CD8-positive, alpha-beta memory T cell (primary cell): Measurements from ENCODE around the gene SKP1. TPM values are rescaled to one million over a fixed set of nuclear protein-coding genes. Genes with fewer than 3 reads are reported as not detected.
"Not testable (repeated sequence)": the region's sequence is repeated elsewhere in the genome, so short reads cannot be mapped to it uniquely, and the experiment has no call there.

ENCODE experiments used
- CTCF ChIA-PET: fragments of 350-600 bp; sonication (Branson Sonifier 250); formaldehyde crosslinking; loops from one replicate; lab custom pipeline; 2021; ENCODE audit warnings: antibody characterized with exemption; lab: Charles Lee
- POLR2A ChIA-PET: fragments of 350-600 bp; sonication (Branson Sonifier 250); formaldehyde crosslinking; loops from one replicate; lab custom pipeline; 2021; ENCODE audit warnings: antibody characterized with exemption; lab: Charles Lee
- DNase-seq, 5 donors: peaks; one replicate each; pipeline versions ENCODE4 v3.0.0 to v3.0.0-alpha.2; 2020 to 2022; ENCODE audit warnings: mixed read lengths in 1 of 5
- H3K27ac ChIP-seq: one replicate; pipeline ENCODE4 v1.7.0; 2013; ENCODE audit warnings: low read depth, mild to moderate bottlenecking, low read length, moderate library complexity
- H3K27me3 ChIP-seq: 2 replicates; pipeline ENCODE4 v1.7.0; 2013; ENCODE audit warnings: low read length, mild to moderate bottlenecking; ENCODE audit not compliant: insufficient read depth, poor library complexity, severe bottlenecking
- H3K36me3 ChIP-seq: 2 replicates; pipeline ENCODE4 v1.7.0; 2013; ENCODE audit warnings: mild to moderate bottlenecking, low read length, moderate library complexity; ENCODE audit not compliant: insufficient read depth
- H3K4me1 ChIP-seq: 2 replicates; pipeline ENCODE4 v1.7.0; 2013; ENCODE audit warnings: mild to moderate bottlenecking, low read length, moderate library complexity; ENCODE audit not compliant: insufficient read depth
- H3K4me3 ChIP-seq: 2 replicates; pipeline ENCODE4 v1.7.0; 2013; ENCODE audit warnings: mild to moderate bottlenecking, low read length
- H3K9me3 ChIP-seq: 2 replicates; pipeline ENCODE4 v1.7.0; 2013; ENCODE audit warnings: mild to moderate bottlenecking, low read length
- H3K27ac Mint-ChIP-seq, 8 donors: one replicate each; pipeline ENCODE4 v1.8.0; 2020 to 2021; ENCODE audit warnings: mixed read lengths in 8 of 8, mild to moderate bottlenecking in 6 of 8, inconsistent platforms in 3 of 8, moderate library complexity in 3 of 8
- H3K27me3 Mint-ChIP-seq, 2 donors: one replicate each; pipeline ENCODE4 v1.8.0; 2020 to 2021; ENCODE audit warnings: mixed read lengths in 2 of 2, mild to moderate bottlenecking in 1 of 2, moderate library complexity in 1 of 2
- H3K36me3 Mint-ChIP-seq, 3 donors: one replicate each; pipeline ENCODE4 v1.8.0; 2020 to 2021; ENCODE audit warnings: mixed read lengths in 3 of 3, inconsistent platforms in 1 of 3, mild to moderate bottlenecking in 1 of 3
- H3K4me1 Mint-ChIP-seq, 3 donors: one replicate each; pipeline ENCODE4 v1.8.0; 2020 to 2021; ENCODE audit warnings: mixed read lengths in 3 of 3, inconsistent platforms in 1 of 3, mild to moderate bottlenecking in 1 of 3
- H3K4me3 Mint-ChIP-seq, 7 donors: one replicate each; pipeline ENCODE4 v1.8.0; 2020 to 2021; ENCODE audit warnings: mixed read lengths in 7 of 7, mild to moderate bottlenecking in 6 of 7, moderate library complexity in 4 of 7, inconsistent platforms in 2 of 7
- H3K9me3 Mint-ChIP-seq, 5 donors: one replicate each; pipeline ENCODE4 v1.8.0; 2020 to 2022; ENCODE audit warnings: mixed read lengths in 5 of 5, mild to moderate bottlenecking in 3 of 5, moderate library complexity in 2 of 5, inconsistent platforms in 1 of 5
- polyA plus RNA-seq: library from polyadenylated mRNA; unstranded; fragments of 300-500 nt; fragmentation: Illumina TruSeq; gene quantifications from one replicate; pipeline ENCODE4 v1.2.3, GENCODE V29; 2021
- total RNA-seq, 2 experiments: library from RNA; stranded (reverse); gene quantifications; one replicate each; pipeline ENCODE4 v1.2.3, GENCODE V29; 2021

SKP1 gene
- total RNA-seq = 100 to 1,000 TPM; 264 to 280 TPM
- polyA plus RNA-seq = 1,187 TPM

- peak within 1 kb of the TSS; percentile 97 to 99 (median 98) for H3K27ac Mint-ChIP-seq
- H3K4me1 ChIP-seq = peaks cover 22% of the 10 kb centered on the region
- no peaks in the 10 kb centered on the region for H3K27me3 ChIP-seq
- peak within 1 kb of the TSS; percentile 97 to 100 (median 98) for H3K4me3 Mint-ChIP-seq
- peaks cover 0 to 1% of the 10 kb centered on the region in 2 donors for H3K27me3 Mint-ChIP-seq
- peaks cover 8% of the 10 kb centered on the region for H3K36me3 ChIP-seq
- ChIA-PET CTCF (interaction anchor here (0.8 to 2.7 kb wide), 8 partner anchors 14 to 144 kb away, joined by 3 to 11 read pairs (median 4); no protein-coding TSS in a partner anchor), POLR2A (interaction anchor here (0.6 to 2.9 kb wide), 27 partner anchors 10 to 1680 kb away, joined by 3 to 41 read pairs (median 3); partner anchors contain the start of genes CAMLG, PPP2CA, UBE2B and VDAC1)
- peak within 1 kb of the TSS; percentile 97 for H3K27ac ChIP-seq
- H3K4me3 ChIP-seq = peak within 1 kb of the TSS; percentile 86
- H3K9me3 Mint-ChIP-seq = no peaks in the 10 kb centered on the region
- peak; percentile 75 to 91 (median 88) for DNase-seq
- H3K36me3 Mint-ChIP-seq = peaks cover 5 to 35% (median 7%) of the 10 kb centered on the region in 3 donors
- H3K4me1 Mint-ChIP-seq = peaks cover 28 to 41% (median 38%) of the 10 kb centered on the region in 3 donors
- H3K9me3 ChIP-seq = no peaks in the 10 kb centered on the region
These were observed at the start of gene SKP1 for GRCh38 chr5:134176511-134177368. SKP1 (minus strand) TSS chr5:134176950; CDS start chr5:134174022, 2,928 bp downstream.

GRCh38 chr5:134225780-134226440, 49.2 kb upstream of the SKP1 start, which contains the start of gene PPP2CA:
PPP2CA (minus strand) TSS chr5:134226073; CDS start chr5:134225861, 212 bp downstream.
- Mint-ChIP-seq H3K4me3 (peak within 1 kb of the TSS; percentile 94 to 100 (median 96)), H3K27me3 (peaks cover 0 to 3% of the 10 kb centered on the region in 2 donors), H3K9me3 (no peaks in the 10 kb centered on the region), H3K36me3 (peaks cover 0 to 41% (median 2%) of the 10 kb centered on the region in 3 donors), H3K27ac (peak within 1 kb of the TSS; percentile 98 to 100 (median 99)), H3K4me1 (peaks cover 45 to 58% (median 55%) of the 10 kb centered on the region in 3 donors)
- Histone ChIP-seq H3K4me1 (peaks cover 40% of the 10 kb centered on the region), H3K27me3 (no peaks in the 10 kb centered on the region), H3K27ac (peak within 1 kb of the TSS; percentile 99), H3K9me3 (no peaks in the 10 kb centered on the region), H3K36me3 (peaks cover 1% of the 10 kb centered on the region), H3K4me3 (peak within 1 kb of the TSS; percentile 85)
- peak; percentile 98 to 100 (median 99) for DNase-seq
- CTCF ChIA-PET = interaction anchor here (0.8 to 4.0 kb wide), 14 partner anchors 10 to 512 kb away, joined by 3 to 31 read pairs (median 6); partner anchors contain the start of genes CAMLG, CDKN2AIPNL and SKP1
- POLR2A ChIA-PET = interaction anchor here (0.8 to 3.6 kb wide), 21 partner anchors 10 to 1800 kb away, joined by 3 to 41 read pairs (median 5); partner anchors contain the start of genes C5orf24, CAMLG, CDKL3 and PCBD2

- POLR2A ChIA-PET = interaction anchor here (0.5 to 3.6 kb wide), 16 partner anchors 9 to 1800 kb away, joined by 3 to 41 read pairs (median 5); partner anchors contain the start of genes C5orf24, PCBD2, SKP1 and UBE2B
- peaks cover 7% of the 10 kb centered on the region for H3K36me3 ChIP-seq
- Mint-ChIP-seq H3K27me3 (peaks cover 0 to 3% of the 10 kb centered on the region in 2 donors), H3K27ac (peak overlapping the region; percentile 98 to 100 (median 99)), H3K36me3 (peaks cover 0 to 47% (median 8%) of the 10 kb centered on the region in 3 donors), H3K4me3 (peak overlapping the region; percentile 94 to 100 (median 96)), H3K9me3 (no peaks in the 10 kb centered on the region), H3K4me1 (peaks cover 52 to 66% (median 63%) of the 10 kb centered on the region in 3 donors)
- peak overlapping the region; percentile 85 for H3K4me3 ChIP-seq
- peaks cover 47% of the 10 kb centered on the region for H3K4me1 ChIP-seq
- H3K9me3 ChIP-seq = no peaks in the 10 kb centered on the region
- CTCF ChIA-PET = interaction anchor here (0.8 to 4.0 kb wide), 14 partner anchors 10 to 362 kb away, joined by 3 to 31 read pairs (median 5); partner anchors contain the start of genes CDKN2AIPNL, SKP1 and UBE2B
- peak overlapping the region; percentile 99 for H3K27ac ChIP-seq
- no peaks in the 10 kb centered on the region for H3K27me3 ChIP-seq
- DNase-seq = peak; percentile 62 to 79 (median 69)
These were observed 48.4 kb upstream of the SKP1 start for GRCh38 chr5:134224888-134225779.

GRCh38 chr5:134223406-134224248, 46.9 kb upstream of the SKP1 start:
- no peaks in the 10 kb centered on the region for H3K9me3 ChIP-seq
- H3K36me3 ChIP-seq = peaks cover 7% of the 10 kb centered on the region
- CTCF ChIA-PET = interaction anchor here (1.1 to 4.0 kb wide), 3 partner anchors 14 to 148 kb away, joined by 3 to 31 read pairs (median 5); partner anchors contain the start of gene UBE2B
- DNase-seq = no peak
- Mint-ChIP-seq H3K4me3 (peak overlapping the region; percentile 94 to 100 (median 96)), H3K27ac (peak overlapping the region; percentile 41 to 100 (median 98)), H3K27me3 (peaks cover 0 to 3% of the 10 kb centered on the region in 2 donors), H3K36me3 (peaks cover 0 to 56% (median 8%) of the 10 kb centered on the region in 3 donors), H3K9me3 (no peaks in the 10 kb centered on the region), H3K4me1 (peaks cover 64 to 81% (median 78%) of the 10 kb centered on the region in 3 donors)
- no peaks in the 10 kb centered on the region for H3K27me3 ChIP-seq
- peaks cover 62% of the 10 kb centered on the region for H3K4me1 ChIP-seq
- peak overlapping the region; percentile 85 for H3K4me3 ChIP-seq
- no peak overlapping the region for H3K27ac ChIP-seq
- POLR2A ChIA-PET = no interaction called here

GRCh38 chr5:134221690-134222089, 44.9 kb upstream of the SKP1 start:
- ChIA-PET POLR2A (interaction anchor here (0.6 to 0.7 kb wide), 3 partner anchors 422 to 517 kb away, joined by 3 to 9 read pairs (median 4); no protein-coding TSS in a partner anchor), CTCF (interaction anchor here (1.2 kb wide), 1 partner anchor 182 kb away, joined by 3 read pairs; no protein-coding TSS in a partner anchor)
- H3K27me3 ChIP-seq, H3K4me3 ChIP-seq, H3K9me3 ChIP-seq, H3K9me3 Mint-ChIP-seq, H3K36me3 ChIP-seq, H3K27ac ChIP-seq, H3K27me3 Mint-ChIP-seq, DNase-seq: not testable (repeated sequence)
- H3K4me1 Mint-ChIP-seq = peaks cover 74 to 90% (median 87%) of the 10 kb centered on the region in 3 donors
- peaks cover 62% of the 10 kb centered on the region for H3K4me1 ChIP-seq
- peaks cover 0 to 64% (median 8%) of the 10 kb centered on the region in 3 donors for H3K36me3 Mint-ChIP-seq
- peak overlapping the region in 6 of 8 donors; percentile 36 to 84 (median 48) for H3K27ac Mint-ChIP-seq
- H3K4me3 Mint-ChIP-seq = peak overlapping the region in 6 of 7 donors; percentile 37 to 94 (median 62)

GRCh38 chr5:134215757-134216156, 39.0 kb upstream of the SKP1 start:
- Histone ChIP-seq H3K4me1 (peaks cover 59% of the 10 kb centered on the region), H3K27me3 (no peaks in the 10 kb centered on the region), H3K9me3 (no peaks in the 10 kb centered on the region), H3K27ac (no peak overlapping the region), H3K4me3 (no peak overlapping the region), H3K36me3 (peaks cover 4% of the 10 kb centered on the region)
- H3K27me3 Mint-ChIP-seq = no peaks in the 10 kb centered on the region
- peak overlapping the region in 4 of 7 donors; percentile 9 to 59 (median 29) for H3K4me3 Mint-ChIP-seq
- H3K27ac Mint-ChIP-seq = peak overlapping the region in 4 of 8 donors; percentile 7 to 51 (median 34)
- DNase-seq = no peak
- peaks cover 77 to 90% (median 90%) of the 10 kb centered on the region in 3 donors for H3K4me1 Mint-ChIP-seq
- H3K36me3 Mint-ChIP-seq = peaks cover 0 to 41% (median 8%) of the 10 kb centered on the region in 3 donors
- CTCF ChIA-PET = interaction anchor here (1.8 kb wide), 1 partner anchor 11 kb away, joined by 5 read pairs; the partner anchor contains the start of gene PPP2CA
- POLR2A ChIA-PET = interaction anchor here (0.8 to 1.4 kb wide), 2 partner anchors 10 to 12 kb away, joined by 4 to 5 read pairs; partner anchors contain the start of gene PPP2CA
- H3K9me3 Mint-ChIP-seq = no peaks in the 10 kb centered on the region
